Thoracic aorta (tissue), 2 donors: ENCODE data around the gene GPR37L1. TPM values are rescaled to one million over a fixed set of nuclear protein-coding genes. Genes with fewer than 3 reads are reported as not detected.

Experiments
- ATAC-seq: fragments of 150-250 bp; one replicate; pipeline ENCODE4 v1.8.0; 2017; ENCODE audit warnings: low read depth; ENCODE audit not compliant: insufficient number of reproducible peaks, low FRiP score
- DNase-seq: peaks from one replicate; pipeline ENCODE4 v3.0.0-alpha.2; 2020; ENCODE audit warnings: low spot score
- H3K27ac ChIP-seq, 2 donors: fragments of 200-600 bp; sonication (generic); 1 replicate in 1 of 2; 2 replicates in 1 of 2; pipeline ENCODE4 v1.5.1; 2016; ENCODE audit warnings: mild to moderate bottlenecking in 2 of 2, moderate library complexity in 2 of 2
- H3K27me3 ChIP-seq: fragments of 200-600 bp; sonication (generic); replicated peaks from 2 replicates; pipeline ENCODE4 v1.6.0; 2016; ENCODE audit warnings: mild to moderate bottlenecking; ENCODE audit not compliant: insufficient read depth
- H3K36me3 ChIP-seq: fragments of 200-600 bp; sonication (generic); one replicate; pipeline ENCODE4 v1.5.1; 2016
- H3K4me1 ChIP-seq, 2 donors: fragments of 200-600 bp; sonication (generic); 1 replicate in 1 of 2; 2 replicates in 1 of 2; pipeline versions ENCODE4 v1.5.1 to v1.6.0; 2016; ENCODE audit warnings: low read depth in 2 of 2, mild to moderate bottlenecking in 1 of 2; ENCODE audit not compliant: control insufficient read depth in 1 of 2
- H3K4me3 ChIP-seq: fragments of 200-600 bp; sonication (generic); 2 replicates; pipeline ENCODE4 v1.5.1; 2016; ENCODE audit warnings: mild to moderate bottlenecking
- H3K9me3 ChIP-seq: fragments of 200-600 bp; sonication (generic); 2 replicates; pipeline ENCODE4 v1.5.1; 2016
- CTCF ChIP-seq: fragments of 200-600 bp; sonication (generic); IDR thresholded peaks from one replicate; pipeline ENCODE4 v1.5.1; 2019; ENCODE audit warnings: antibody characterized with exemption
- total RNA-seq, 2 donors: library from RNA; depleted of rRNA; stranded (reverse); fragments of >200 nt; gene quantifications; one replicate each; pipeline versions ENCODE4 v1.1.0 to v1.2.3, GENCODE V29; 2016

Gene GPR37L1
- total RNA-seq, 2 donors from 2014 or later: not detected

- no peak for DNase-seq
- H3K4me1 ChIP-seq: peaks cover 3 to 7% of the 10 kb centered on the region in 2 donors
- H3K27me3 ChIP-seq: no peaks in the 10 kb centered on the region
- no peak for ATAC-seq
- no peaks in the 10 kb centered on the region for H3K36me3 ChIP-seq
- TF ChIP-seq CTCF: no peak
- H3K9me3 ChIP-seq: no peaks in the 10 kb centered on the region
- peak overlapping the region; percentile 50 for H3K4me3 ChIP-seq
- H3K27ac ChIP-seq: no peak overlapping the region
Observed at GRCh38 chr1:202159534-202160371, 37.0 kb downstream of the GPR37L1 start.

GRCh38 chr1:202160377-202160940, 37.7 kb downstream of the GPR37L1 start, which contains the start of gene PTPN7:
Gene PTPN7, minus strand, starts transcription at chr1:202160602. Its CDS starts 1,200 bp downstream, at chr1:202159402.
- no peak within 1 kb of the TSS for H3K27ac ChIP-seq
- peak within 1 kb of the TSS; percentile 50 for H3K4me3 ChIP-seq
- H3K36me3 ChIP-seq: no peaks in the 10 kb centered on the region
- DNase-seq (no peak), ATAC-seq (no peak)
- no peak for TF ChIP-seq CTCF
- H3K9me3 ChIP-seq: no peaks in the 10 kb centered on the region
- H3K4me1 ChIP-seq: no peaks in the 10 kb centered on the region
- H3K27me3 ChIP-seq: no peaks in the 10 kb centered on the region

GRCh38 chr1:202161151-202162046, 38.7 kb downstream of the GPR37L1 start:
- no peak for ATAC-seq

GRCh38 chr1:202162047-202162417, 39.3 kb downstream of the GPR37L1 start:
- Histone ChIP-seq H3K4me3 (no peak overlapping the region), H3K27ac (no peak overlapping the region), H3K36me3 (no peaks in the 10 kb centered on the region), H3K27me3 (no peaks in the 10 kb centered on the region), H3K4me1 (no peaks in the 10 kb centered on the region), H3K9me3 (no peaks in the 10 kb centered on the region)
- no peak for TF ChIP-seq CTCF
- DNase-seq (no peak), ATAC-seq (no peak)

More at GRCh38 chr1:202161151-202162046, 38.7 kb downstream of the GPR37L1 start:
- H3K36me3 ChIP-seq: no peaks in the 10 kb centered on the region
- no peak overlapping the region for H3K27ac ChIP-seq
- H3K9me3 ChIP-seq: no peaks in the 10 kb centered on the region
- no peak for TF ChIP-seq CTCF
- H3K4me1 ChIP-seq: no peaks in the 10 kb centered on the region
- no peak for DNase-seq
- no peak overlapping the region for H3K4me3 ChIP-seq
- no peaks in the 10 kb centered on the region for H3K27me3 ChIP-seq
